Effector CD4-positive, alpha-beta T cell (primary cell): ENCODE data around the gene CEP131.
"Not testable (repeated sequence)": the region's sequence is repeated elsewhere in the genome, so short reads cannot be mapped to it uniquely, and the experiment has no call there.

Experiments
- DNase-seq: peaks from one replicate; pipeline ENCODE4 v3.0.0-alpha.2; 2020

CEP131 gene

DNA sequence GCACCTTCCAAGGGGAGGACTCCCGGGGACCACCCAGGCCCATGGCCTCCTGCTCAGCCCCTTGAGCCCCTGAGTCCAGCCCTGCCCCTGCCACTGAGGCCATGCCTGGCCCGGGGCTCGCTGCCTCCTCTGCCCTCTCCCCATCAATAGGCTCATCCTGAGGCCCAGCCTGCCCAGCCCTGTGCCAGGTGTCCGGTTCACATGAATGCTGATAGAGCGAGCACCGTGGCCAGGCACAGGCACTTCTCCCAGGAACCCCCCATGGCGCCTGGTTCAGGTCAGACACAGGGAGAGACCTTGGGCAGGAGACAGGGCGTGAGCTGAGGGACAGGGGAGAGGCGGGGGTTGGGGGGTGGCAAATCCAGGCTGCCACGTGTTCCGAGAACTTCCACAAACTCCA, 60.3 kb downstream of the CEP131 start:
- no peak for DNase-seq

DNA sequence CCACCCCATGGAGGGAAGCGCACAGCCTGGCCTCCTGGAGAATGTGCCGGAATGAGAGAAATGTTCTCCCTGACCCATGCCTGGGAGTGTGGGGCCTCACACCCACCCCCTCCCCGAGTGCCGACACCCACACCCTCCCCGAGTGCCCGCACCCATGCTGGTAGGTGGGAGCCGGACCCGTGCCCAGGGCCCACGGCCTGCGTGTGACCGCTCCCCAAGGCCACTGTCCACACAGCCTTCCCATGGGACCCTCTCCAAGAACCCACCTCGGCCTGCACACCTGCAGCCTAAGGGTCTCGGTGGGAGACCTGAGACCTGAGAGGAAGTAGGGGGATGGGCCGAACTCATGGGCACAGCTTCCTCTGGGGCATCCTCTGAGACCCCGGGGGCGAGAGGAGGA, 60.8 kb downstream of the CEP131 start:
- no peak for DNase-seq

DNA sequence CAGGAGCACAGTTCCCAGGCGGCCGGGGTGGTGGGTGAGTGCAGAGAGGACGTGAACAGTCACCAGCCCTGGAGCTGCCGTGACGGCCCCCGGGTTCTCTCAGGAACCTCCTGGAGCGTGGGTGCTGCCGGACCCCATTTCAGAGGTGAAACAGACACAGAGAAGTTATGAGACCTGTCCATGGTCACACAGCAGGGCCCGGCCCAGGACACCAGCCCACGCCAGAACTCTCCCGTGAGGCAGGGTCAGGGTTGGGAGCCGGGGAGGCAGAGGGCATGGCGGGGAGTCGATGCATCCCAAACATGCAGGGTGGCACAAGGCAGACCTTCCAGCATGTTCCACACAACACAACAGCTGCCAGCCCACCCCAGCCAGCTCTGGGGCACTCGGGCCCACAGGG, 61.2 kb downstream of the CEP131 start:
- no peak for DNase-seq

DNA sequence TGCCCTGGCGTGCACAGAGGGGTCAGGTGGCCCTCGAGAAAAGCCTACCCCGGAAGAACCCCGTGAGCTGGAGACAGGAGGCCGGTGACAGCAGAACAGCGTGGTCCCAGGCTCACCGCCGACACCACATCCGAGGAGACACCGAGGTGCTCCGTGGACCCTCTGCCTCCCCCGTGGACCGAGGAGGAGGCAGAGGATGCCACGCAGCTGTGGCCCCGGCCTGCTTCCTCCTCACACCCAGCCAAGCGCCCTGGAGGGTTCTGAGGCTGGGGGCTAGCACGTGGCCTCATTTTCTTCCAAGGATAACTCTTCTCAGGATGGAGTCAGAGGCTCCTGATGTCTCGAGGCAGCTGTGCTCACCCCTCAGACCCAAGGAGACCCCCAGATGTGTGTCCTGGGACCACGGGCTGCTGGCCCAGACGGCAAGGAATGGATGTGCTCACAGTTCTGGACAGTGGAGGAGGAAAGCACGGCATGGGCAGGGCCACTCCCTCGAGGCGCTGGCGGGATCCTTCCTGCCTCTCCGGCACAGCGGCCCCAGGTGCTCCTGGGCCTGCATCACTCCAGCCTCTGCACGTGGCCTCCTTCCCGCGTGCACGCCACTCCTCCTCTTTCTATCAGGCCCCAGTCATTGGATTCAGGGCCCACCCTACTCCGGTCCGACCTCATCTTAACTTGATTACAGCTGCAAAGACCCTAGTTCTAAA, 61.9 kb downstream of the CEP131 start:
- no peak for DNase-seq

DNA sequence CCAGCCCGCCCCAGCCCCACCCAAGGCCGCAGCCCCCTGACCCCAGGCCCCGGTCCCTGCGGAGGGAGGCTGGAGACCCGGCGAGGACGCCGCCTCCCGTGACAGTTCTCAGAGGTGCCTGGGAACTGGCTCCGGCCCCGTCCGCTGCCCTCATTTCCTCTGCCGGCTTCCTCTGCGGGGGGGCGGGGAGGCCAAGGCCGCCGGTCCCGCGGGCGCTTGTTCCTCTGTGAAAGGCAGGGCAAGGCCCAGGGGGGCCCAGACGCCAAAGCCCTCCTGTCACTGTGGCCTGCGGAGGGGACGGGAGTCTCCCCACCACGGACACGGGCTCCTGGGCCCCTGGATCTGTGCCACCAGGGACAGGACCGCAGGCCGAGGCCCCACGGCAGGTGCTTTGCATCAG, 62.5 kb downstream of the CEP131 start:
- no peak for DNase-seq

DNA sequence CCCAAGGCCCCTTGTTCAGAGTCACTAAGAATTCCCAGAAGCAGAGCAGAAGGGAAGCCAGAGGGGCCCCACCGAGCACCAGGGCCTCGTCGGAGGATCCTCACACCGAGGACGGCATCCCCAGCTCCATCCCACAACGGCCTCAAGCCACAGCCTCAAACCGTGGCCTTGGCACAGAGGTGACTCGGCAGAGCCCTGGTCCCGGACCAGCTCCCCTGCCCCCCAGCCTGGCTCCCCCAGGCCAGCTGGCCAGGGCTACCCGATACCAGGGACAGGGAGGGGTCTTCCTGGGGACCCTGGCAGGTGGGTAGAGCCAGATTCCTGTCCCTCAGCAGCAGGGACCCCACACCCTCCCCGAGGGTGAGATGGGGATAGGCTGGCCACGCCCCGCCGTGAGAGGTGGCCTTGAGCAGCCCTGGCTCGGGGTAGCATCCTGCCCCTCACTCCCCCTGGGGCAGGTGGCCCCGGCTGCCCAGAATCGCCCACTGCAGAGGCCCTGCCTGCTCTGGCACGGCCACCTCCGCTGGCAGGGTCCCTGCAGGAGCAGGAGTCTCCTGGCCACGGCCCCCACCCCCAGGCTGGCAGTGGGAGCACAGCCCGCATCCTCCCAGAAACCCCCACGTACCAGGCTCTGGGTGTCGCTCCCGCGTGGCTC, 63.0 kb downstream of the CEP131 start:
- DNase-seq: no peak

DNA sequence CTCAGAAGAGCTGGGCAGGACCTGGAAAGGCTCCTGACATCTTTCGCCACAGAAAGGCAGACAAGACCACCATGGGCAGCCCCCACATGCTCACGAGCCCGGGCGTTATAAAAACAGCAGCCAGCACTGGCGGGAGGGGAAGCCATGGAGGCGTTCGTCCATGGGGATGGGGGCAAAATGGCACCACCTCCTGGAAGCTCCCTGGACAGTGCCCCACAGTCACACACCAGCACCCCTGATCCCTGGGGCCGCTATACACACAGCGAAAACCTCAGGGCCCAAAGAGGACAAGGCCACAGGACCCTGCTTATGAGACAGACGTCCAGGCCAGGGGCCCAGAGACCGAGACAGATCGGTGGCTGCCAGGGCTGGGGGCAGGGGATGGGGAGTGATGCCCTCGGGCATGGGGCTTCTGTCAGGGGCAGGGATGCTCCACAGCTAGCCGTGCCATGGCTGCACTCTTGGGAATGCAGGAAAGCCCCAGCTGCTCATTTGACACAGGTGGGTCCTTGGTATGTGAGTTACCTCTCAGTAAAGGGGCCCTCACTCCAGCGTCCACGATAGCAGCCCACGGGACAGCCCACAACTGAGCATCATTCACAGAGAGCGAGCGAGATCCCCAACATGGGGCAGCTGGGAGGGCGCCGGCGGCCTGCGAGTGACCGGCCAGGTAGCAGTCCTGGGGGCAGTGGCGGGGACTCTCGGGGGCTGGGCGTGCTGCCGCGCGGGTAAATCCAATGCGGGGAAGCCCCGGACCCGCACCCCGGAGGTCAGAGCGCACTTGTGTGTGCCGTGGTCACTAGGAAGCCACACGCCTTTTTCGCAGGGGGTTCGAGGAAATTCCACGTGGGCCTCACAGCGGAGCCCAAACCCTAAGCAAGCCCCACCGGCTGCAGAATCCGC, 63.8 kb downstream of the CEP131 start:
- DNase-seq: no peak

DNA sequence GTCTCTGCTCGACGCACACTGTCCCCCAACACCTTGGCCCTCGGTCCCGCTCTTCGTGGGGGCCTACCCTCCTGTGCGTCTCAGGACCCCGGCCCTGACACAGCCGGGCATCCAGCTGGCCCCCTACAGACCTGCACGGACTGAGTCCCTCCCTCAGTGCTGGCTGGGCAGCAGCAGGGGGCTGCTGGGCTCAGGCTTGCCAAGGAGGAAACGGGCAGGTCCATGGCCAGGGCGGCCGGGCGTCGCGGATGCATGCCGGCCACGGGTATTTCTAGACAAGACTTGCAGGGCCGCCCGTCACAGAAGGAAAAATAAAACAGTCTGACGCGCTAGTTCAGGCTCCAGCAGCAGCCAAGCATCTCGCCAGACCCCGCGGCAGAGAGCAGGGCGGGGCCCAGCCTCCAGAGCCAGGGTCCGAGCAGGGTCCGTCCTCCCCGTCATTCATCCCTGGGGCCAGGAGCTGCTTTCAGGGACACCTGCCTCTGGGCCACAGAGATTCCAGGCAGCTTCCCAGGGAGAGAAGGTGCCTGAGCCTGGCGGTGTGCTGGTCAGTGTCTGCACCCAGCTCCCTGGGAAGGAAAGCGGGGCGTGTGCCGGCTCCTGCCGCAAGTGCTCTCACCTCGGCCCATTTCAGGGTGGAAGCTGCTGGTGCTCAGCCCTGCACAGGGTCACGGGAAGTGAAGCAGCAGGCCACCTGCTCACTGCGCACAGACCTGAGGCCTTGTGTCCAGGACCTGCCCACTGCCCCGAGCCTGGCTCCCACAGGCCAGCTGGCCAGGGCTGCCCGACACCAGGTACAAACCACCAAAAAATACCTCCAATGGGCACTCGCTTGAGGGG, 64.7 kb downstream of the CEP131 start:
- DNase-seq: no peak

DNA sequence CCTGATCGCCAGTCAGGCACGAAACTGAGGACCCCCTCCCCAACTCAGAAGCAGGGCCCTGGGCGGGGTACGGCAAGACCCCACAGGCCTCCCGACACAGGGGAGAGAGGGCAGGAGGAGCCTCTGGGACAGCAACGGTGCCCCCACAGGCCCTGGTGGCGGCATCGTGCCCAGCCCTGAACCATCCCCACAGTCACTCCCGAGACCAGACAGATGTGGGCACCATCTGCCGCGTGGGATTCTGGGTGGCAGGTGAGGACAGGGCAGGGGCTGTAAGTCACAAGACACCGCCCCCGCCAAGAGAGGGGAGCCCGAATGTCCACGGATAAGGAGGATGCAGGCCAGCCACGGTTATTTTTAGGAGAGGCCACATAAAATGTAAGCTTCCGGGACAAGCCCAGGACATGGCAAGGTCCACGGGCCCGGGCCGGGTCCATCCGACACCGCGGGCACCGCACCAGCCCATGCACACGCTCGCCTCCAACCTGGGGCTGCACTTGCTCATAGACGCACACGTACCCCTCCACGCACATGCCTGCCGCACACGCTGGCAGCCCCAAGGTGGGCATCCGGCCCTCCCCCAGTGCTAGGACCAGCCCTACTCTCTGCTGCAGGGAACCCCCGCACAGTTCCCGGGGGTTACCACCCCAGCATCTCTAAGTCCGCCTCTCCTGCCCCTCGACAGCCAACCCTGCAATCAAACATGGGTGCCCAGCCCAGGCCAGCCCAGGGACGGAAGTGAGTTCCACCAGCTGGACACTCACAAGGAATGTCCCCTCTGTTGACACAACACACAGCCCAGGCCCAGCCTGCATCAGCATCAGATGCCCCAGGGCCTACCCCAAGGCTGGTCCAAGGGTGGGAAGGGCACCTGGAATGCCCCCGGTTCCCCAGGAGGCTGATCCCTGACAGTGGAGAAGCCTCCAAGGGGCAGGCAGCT, 65.6 kb downstream of the CEP131 start:
- no peak for DNase-seq

DNA sequence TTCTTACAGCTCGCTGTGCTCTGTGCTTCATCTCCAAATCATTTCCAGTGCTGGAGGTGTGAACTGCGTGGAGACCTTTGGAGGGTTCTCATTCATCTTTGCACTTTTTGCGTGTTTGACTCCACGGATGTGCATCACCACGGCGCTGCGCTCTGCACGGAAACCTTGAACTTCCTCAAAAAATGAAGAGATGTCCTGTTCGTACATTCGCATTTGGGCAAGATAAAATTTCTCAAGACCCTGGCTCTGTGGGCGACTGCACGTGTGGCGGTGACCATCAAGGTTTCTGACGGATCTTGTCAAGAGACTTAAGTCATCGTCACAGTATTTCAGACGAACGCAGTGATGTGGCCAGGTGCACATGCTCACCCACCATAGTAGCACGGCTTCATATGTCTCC, 67.8 kb downstream of the CEP131 start:
- DNase-seq: no peak

DNA sequence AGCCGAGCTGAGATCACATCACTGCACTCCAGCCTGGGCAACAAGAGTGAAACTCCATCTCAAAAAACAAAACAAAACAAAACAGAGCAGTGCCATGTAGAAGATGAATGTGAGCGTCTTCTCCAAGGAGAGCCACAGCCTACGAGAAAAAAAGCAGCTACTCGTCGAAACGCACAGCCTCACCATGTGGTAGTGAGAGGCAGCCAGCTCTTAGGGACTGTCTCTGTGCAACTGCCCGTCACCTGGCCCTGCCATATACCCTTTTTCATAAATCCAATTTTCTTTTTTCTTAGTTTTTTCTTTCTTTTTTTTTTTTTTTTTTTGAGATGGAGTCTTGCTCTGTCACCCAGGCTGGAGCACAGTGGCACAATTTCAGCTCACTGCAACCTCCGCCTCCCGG, 68.7 kb downstream of the CEP131 start:
- DNase-seq: not testable (repeated sequence)

DNA sequence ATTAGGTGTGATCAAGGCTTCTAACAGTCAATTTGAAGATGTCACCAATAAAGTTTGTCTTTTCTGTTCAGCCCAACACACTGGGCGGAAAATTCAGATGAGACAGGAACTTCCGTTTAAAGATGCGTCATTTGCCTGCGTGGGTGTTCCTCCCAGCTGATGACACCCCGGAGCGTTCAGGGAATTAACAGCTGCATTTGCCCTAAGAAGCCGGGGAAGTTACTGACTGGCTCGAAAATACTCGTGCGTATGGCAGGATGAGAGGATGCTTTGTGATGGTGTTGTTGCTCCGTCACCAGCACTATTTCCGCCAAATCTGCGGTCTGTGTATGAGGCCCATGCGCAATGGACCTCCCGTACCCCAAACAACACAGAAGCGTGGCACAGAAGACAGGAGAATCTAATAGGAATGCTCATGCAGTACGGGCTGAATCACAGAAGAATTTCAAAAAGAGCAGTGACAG, 69.4 kb downstream of the CEP131 start:
- DNase-seq: no peak

DNA sequence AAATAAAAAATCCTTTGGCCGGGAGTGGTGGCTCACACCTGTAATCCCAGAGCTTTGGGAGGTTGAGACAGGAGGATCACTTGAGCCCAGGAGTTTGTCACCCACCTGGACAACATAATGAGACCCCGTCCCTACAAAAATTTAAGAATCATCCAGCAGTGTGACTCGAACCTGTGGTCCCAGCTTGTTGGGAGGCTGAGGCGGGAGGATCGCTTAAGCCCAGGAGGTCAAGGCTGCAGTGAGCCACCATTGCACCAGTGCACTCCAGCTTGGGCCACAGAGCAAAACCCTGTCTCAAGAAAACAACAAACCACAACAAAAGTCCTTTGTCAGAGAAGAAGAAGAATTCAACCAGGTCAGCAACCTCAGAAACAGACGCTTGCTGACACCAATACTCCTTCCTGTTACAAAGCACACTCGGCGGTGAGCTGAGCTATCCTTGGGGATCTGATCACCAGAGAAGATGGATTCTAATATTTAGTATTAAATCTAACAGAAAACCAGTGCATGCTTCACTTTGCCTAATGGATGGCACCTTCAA, 70.4 kb downstream of the CEP131 start:
- no peak for DNase-seq

DNA sequence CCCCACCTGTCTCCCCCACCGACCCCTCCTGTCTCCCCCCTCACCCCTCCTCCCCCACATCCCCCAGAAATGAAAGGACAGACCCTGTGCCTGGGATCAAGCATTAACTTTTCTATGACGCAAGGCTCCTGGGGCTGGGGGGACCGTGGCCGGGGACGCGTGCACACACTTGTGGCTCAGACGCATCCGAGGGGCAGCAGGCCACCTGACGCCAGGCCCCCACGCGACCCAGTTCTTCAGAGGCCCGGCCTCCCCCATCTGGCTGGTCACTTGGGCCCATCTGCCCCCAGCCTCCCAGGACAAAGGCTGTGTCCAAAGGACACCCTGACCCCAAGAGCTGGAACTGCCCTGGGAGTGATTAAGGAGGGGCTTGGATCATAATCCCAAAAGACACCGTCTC, 71.5 kb downstream of the CEP131 start:
- DNase-seq: no peak

DNA sequence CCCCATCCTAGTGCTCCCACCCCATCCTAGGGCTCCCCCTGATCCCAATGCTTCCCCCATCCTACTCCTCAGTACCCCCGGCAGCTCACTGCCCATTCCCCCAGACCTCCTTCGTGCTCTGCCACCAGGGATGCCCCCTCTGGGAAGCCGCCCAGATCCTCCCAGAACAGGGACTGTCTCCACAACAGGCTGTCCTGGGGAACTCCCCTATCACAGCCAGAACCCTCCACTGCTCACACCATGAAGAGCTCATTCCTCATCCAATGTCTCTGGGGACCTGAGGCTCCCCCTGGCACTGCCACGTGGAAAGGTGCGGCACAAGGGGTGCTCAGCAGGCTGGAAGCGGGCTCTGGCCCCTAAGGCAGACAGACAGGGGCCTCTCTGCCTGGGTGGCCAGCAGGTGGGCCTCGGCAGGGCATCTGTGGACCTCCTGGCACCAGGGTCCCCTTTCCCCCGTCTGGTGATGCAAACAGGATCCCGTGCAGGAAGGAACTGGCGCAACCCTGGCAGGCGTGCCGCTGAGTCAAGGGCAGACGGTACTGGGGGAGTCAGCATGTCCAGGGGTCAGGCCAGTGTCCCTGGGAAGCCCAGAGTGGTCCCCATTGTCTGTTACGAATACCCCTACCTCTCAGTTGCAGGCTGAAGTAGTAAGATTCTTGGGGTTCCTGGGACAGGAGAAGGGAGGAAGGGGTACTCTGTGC, 72.2 kb downstream of the CEP131 start:
- no peak for DNase-seq

DNA sequence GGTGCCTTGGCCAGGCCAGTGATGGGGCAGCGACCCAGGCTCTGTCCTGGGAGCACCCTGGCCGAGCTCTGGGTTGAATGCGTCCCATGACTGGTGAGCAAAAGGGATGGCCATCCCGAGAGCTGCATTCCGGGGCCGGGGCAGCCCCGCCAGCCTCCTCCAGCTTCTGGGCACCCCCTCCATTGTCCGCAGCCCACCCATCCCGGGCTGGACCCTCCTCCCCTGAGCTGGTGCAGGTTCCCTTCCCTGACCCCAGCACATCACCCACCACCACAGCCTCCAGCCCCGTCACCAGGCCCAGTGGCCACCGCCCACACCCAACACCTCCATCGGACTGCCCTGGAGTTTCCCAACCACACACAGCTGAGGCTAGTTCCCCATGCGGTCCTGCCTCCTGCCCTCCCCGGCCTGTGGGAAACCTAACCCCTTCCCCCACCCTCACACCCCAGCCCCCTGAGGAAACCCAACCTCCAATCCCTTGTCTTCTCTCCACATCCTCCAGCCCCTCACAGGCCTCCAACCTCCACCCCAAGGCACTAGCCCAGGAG, 73.7 kb downstream of the CEP131 start:
- DNase-seq: no peak

DNA sequence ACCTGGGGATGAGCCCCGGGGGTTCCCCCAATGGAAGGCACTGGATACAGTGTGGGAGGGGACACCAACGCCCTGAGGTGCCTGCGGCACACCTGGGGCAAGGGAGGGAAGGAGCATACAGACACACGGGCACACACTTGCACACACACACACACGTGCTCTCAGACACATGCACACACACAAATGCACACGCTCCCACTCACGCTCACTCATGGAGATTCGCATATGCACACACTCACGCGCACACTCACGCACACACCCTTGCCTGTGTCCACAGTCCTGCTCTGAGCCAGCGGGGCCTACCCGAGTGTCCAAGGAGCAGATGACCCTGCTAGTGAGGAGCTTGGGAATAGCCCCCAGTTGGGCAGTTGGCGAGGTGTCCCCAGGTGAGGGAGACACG, 74.2 kb downstream of the CEP131 start:
- DNase-seq: no peak

DNA sequence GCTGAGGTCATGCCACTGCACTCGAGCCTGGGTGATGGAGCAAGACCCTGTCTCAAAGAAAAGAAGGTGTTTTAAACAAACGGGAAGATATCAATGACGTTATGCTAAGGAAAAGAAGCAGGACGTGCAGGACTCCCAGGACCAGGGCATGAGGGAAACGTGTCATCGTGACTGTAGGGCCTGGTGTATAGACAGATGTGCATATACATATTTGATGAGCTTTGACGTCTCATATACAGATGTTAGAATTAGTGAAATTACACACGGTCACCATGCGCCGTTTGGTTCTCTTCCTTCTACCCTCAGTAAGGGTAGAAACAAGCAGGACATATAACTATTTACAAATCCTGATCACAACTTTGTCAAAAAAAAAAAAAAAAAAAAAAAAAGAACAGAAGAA, 75.1 kb downstream of the CEP131 start:
- no peak for DNase-seq

DNA sequence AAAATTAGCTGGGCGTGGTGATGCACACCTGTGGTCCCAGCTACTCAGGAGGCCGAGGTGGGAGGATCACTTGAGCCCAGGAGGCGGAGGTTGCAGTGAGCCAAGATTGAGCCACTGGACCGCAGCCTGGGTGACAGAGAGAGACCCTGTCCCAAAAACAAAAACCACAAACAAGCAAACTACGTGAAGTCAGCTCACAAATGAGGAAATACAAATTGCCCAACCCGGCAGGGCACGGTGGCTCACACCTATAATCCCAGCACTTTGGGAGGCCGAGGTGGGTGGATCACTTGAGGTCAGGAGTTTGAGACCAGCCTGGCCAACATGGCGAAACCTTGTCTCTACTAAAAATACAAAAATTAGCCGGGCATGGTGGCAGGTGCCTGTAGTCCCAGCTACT, 76.6 kb downstream of the CEP131 start:
- not testable (repeated sequence) for DNase-seq

DNA sequence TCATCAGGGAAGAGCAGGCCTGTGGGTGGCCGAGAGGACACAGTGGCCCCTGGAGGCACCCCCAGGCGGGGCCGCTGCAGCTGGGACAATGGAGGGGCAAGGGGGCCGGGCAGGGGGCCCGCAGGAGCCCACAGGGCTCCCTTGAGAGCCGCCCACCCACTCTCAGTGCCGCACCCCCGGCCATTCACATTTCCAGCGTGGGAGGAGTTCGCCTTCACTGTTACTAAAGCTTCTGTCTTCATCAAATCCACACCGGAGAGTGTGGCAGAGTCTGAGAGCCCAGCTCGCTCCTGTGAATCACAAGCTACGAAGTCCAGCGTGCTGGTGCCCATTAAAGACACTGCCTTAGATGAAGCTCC, 78.4 kb downstream of the CEP131 start:
- DNase-seq: no peak
